Body of pancreas (tissue), 4 donors: ENCODE measurements around the gene QSOX1. TPM values are rescaled to one million over a fixed set of nuclear protein-coding genes. Genes with fewer than 3 reads are reported as not detected.

Experiments
- ATAC-seq: fragments of 150-250 bp; one replicate; pipeline ENCODE4 v1.9.1; 2016
- DNase-seq, 4 donors: peaks; one replicate each; pipeline ENCODE4 v3.0.0-alpha.2; 2019
- H3K27ac ChIP-seq, 4 donors: fragments of 200-600 bp; sonication (generic); 1 replicate in 3 of 4; 2 replicates in 1 of 4; pipeline versions ENCODE4 v1.5.1 to v1.6.1; 2016 to 2019; ENCODE audit warnings: mild to moderate bottlenecking in 1 of 4, mixed read lengths in 1 of 4, moderate library complexity in 1 of 4
- H3K27me3 ChIP-seq, 2 donors: fragments of 200-600 bp; sonication (generic); one replicate each; pipeline ENCODE4 v1.6.0; 2016; ENCODE audit warnings: mild to moderate bottlenecking in 1 of 2
- H3K36me3 ChIP-seq, 2 donors: fragments of 200-600 bp; sonication (generic); replicated peaks in 1 of 2; 2 replicates each; pipeline ENCODE4 v1.5.1; 2016; ENCODE audit warnings: low read depth in 2 of 2; ENCODE audit not compliant: insufficient read depth in 1 of 2
- H3K4me1 ChIP-seq: fragments of 200-600 bp; sonication (generic); one replicate; pipeline ENCODE4 v1.6.0; 2016
- H3K4me3 ChIP-seq, 2 donors: fragments of 200-600 bp; sonication (generic); 1 replicate in 1 of 2; 2 replicates in 1 of 2; pipeline ENCODE4 v1.5.1; 2016 to 2019
- H3K9me3 ChIP-seq, 3 donors: fragments of 200-600 bp; sonication (generic); 1 replicate in 2 of 3; 2 replicates in 1 of 3; pipeline ENCODE4 v1.5.1; 2016
- POLR2A ChIP-seq, 3 donors: fragments of 450-650 bp; IDR thresholded peaks; one replicate each; pipeline ENCODE4 v1.6.1; 2016; ENCODE audit warnings: antibody characterized with exemption in 3 of 3, mild to moderate bottlenecking in 2 of 3
- WGBS, 2 donors: methylation state at CpG; one replicate each; pipeline ENCODE4 v1.1.5; 2017; 5-methylcytosine and 5-hydroxymethylcytosine counted together
- intact Hi-C: fragments of 100-400 bp; cut with DNase I; formaldehyde crosslinking; loops from one replicate; pipeline ENCODE4 v1.15.1; 2023
- total RNA-seq, 2 donors: library from RNA; depleted of rRNA; stranded (reverse); fragments of >200 nt; gene quantifications; one replicate each; pipeline ENCODE4 v1.1.0, GENCODE V29; 2016
- TF ChIP-seq, protein P1 (sequence below), 7 experiments: fragments of 450-650 bp in 4 of 7; fragments of 200-600 bp in 3 of 7; sonication (generic) in 3 of 7; IDR thresholded peaks; one replicate each; pipeline ENCODE4 v1.5.1; 2016 to 2019; ENCODE audit warnings: antibody characterized with exemption in 7 of 7

The QSOX1 gene
- total RNA-seq, 2 donors from 2014 or later = 61.5 to 192 TPM

- Histone ChIP-seq H3K4me1 (no peaks in the 10 kb centered on the region), H3K4me3 (no peak overlapping the region), H3K27ac (no peak overlapping the region), H3K27me3 (no peaks in the 10 kb centered on the region), H3K36me3 (no peaks in the 10 kb centered on the region), H3K9me3 (no peaks in the 10 kb centered on the region)
- TF ChIP-seq, protein P1, sequence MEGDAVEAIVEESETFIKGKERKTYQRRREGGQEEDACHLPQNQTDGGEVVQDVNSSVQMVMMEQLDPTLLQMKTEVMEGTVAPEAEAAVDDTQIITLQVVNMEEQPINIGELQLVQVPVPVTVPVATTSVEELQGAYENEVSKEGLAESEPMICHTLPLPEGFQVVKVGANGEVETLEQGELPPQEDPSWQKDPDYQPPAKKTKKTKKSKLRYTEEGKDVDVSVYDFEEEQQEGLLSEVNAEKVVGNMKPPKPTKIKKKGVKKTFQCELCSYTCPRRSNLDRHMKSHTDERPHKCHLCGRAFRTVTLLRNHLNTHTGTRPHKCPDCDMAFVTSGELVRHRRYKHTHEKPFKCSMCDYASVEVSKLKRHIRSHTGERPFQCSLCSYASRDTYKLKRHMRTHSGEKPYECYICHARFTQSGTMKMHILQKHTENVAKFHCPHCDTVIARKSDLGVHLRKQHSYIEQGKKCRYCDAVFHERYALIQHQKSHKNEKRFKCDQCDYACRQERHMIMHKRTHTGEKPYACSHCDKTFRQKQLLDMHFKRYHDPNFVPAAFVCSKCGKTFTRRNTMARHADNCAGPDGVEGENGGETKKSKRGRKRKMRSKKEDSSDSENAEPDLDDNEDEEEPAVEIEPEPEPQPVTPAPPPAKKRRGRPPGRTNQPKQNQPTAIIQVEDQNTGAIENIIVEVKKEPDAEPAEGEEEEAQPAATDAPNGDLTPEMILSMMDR (IDR thresholded peaks at IDR 0.05) = no peak
- TF ChIP-seq POLR2A (IDR thresholded peaks at IDR 0.05) = no peak
- ATAC-seq (no peak), DNase-seq (no peak)
- intact Hi-C loops = no loop called here
- WGBS, 2 donors = 87 to 91% methylated on average over 5 to 6 of the region's 6 CpGs
Measured at GRCh38 chr1:180204231-180204630, 49.6 kb downstream of the QSOX1 start.

GRCh38 chr1:180206581-180206980 is 51.9 kb downstream of the QSOX1 start:
- ATAC-seq (no peak), DNase-seq (no peak)
- no peak overlapping the region for H3K27ac ChIP-seq
- H3K4me1 ChIP-seq = no peaks in the 10 kb centered on the region
- H3K27me3 ChIP-seq = no peaks in the 10 kb centered on the region
- TF ChIP-seq POLR2A (IDR thresholded peaks at IDR 0.05) = no peak
- TF ChIP-seq, protein P1 (IDR thresholded peaks at IDR 0.05) = no peak
- no peaks in the 10 kb centered on the region for H3K9me3 ChIP-seq
- intact Hi-C loops = no loop called here
- no peaks in the 10 kb centered on the region for H3K36me3 ChIP-seq
- no peak overlapping the region for H3K4me3 ChIP-seq
- 94 to 95% methylated on average over 3 of the region's 3 CpGs for WGBS, 2 donors

DNA sequence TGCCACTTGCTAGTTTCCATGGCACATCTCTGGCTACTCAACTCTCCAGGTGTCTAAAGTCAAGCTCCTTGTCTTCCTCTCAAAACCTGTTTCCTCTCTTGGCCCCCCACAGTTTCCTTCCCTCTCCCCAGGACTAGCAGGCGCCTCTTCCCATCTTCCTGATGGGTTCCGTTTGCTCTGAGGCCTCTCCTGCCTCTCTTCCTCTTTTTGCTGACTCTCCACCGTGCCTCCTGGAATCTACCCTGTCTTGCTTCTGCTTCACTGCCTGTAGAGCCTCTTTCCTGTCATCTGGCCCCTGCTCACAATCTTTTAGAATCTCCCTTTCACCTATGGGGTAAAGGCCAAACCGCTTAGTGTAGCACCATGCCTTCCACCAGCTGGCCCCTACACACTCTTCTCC is 53.6 kb downstream of the QSOX1 start:
- no peaks in the 10 kb centered on the region for H3K4me1 ChIP-seq
- H3K27me3 ChIP-seq = no peaks in the 10 kb centered on the region
- 50 to 65% methylated on average over 4 of the region's 4 CpGs for WGBS, 2 donors
- intact Hi-C loops = no loop called here
- ATAC-seq = no peak
- no peaks in the 10 kb centered on the region for H3K9me3 ChIP-seq
- TF ChIP-seq, protein P1 (IDR thresholded peaks at IDR 0.05) = no peak
- TF ChIP-seq POLR2A (IDR thresholded peaks at IDR 0.05) = no peak
- no peaks in the 10 kb centered on the region for H3K36me3 ChIP-seq
- H3K27ac ChIP-seq = no peak overlapping the region
- no peak for DNase-seq
- H3K4me3 ChIP-seq = no peak overlapping the region

- H3K9me3 ChIP-seq = no peaks in the 10 kb centered on the region
- no peak for ATAC-seq
- intact Hi-C loops = no loop called here
- 46 to 49% methylated on average over 2 to 4 of the region's 4 CpGs for WGBS, 2 donors
- no peaks in the 10 kb centered on the region for H3K4me1 ChIP-seq
- no peak overlapping the region for H3K4me3 ChIP-seq
- no peak overlapping the region for H3K27ac ChIP-seq
- no peaks in the 10 kb centered on the region for H3K36me3 ChIP-seq
- TF ChIP-seq, protein P1 (IDR thresholded peaks at IDR 0.05) = no peak
- TF ChIP-seq POLR2A (IDR thresholded peaks at IDR 0.05) = no peak
- no peak for DNase-seq
- H3K27me3 ChIP-seq = no peaks in the 10 kb centered on the region
Measured at GRCh38 chr1:180210008-180210620, 55.4 kb downstream of the QSOX1 start.

GRCh38 chr1:180211156-180211859 is 56.6 kb downstream of the QSOX1 start:
- no peak for DNase-seq
- no peaks in the 10 kb centered on the region for H3K27me3 ChIP-seq
- H3K4me1 ChIP-seq = no peaks in the 10 kb centered on the region
- 69 to 74% methylated on average over 12 of the region's 12 CpGs for WGBS, 2 donors
- no peaks in the 10 kb centered on the region for H3K36me3 ChIP-seq
- no peak overlapping the region for H3K4me3 ChIP-seq
- ATAC-seq = no peak
- intact Hi-C loops = no loop called here
- H3K9me3 ChIP-seq = no peaks in the 10 kb centered on the region
- TF ChIP-seq, protein P1 (IDR thresholded peaks at IDR 0.05) = no peak
- TF ChIP-seq POLR2A (IDR thresholded peaks at IDR 0.05) = no peak
- no peak overlapping the region for H3K27ac ChIP-seq
